Body of pancreas (tissue), 4 donors: ENCODE measurements around the gene PRKAR1A.

ENCODE experiments used
- CTCF ChIP-seq, 7 experiments: fragments of 450-650 bp in 4 of 7; fragments of 200-600 bp in 3 of 7; sonication (generic) in 3 of 7; IDR thresholded peaks; one replicate each; pipeline ENCODE4 v1.5.1; 2016 to 2019; ENCODE audit warnings: antibody characterized with exemption in 7 of 7
- POLR2A ChIP-seq, 3 donors: fragments of 450-650 bp; IDR thresholded peaks; one replicate each; pipeline ENCODE4 v1.6.1; 2016; ENCODE audit warnings: antibody characterized with exemption in 3 of 3, mild to moderate bottlenecking in 2 of 3

- TF ChIP-seq POLR2A (IDR thresholded peaks at IDR 0.05) (no peak), CTCF (IDR thresholded peaks at IDR 0.05) (no peak)
Observed at GRCh38 chr17:68497885-68498319, 14.3 kb upstream of the PRKAR1A start.
